Right ventricle myocardium inferior (tissue), 1 donor: ENCODE measurements around the gene CNP. TPM values are rescaled to one million over a fixed set of nuclear protein-coding genes. Genes with fewer than 3 reads are reported as not detected.
"Not testable (repeated sequence)": the region's sequence is repeated elsewhere in the genome, so short reads cannot be mapped to it uniquely, and the experiment has no call there.

Source experiments
- ATAC-seq: fragments of 200-7000 bp; cut with Tn5 transposase; one replicate; pipeline ENCODE4 v1.9.1; 2020; ENCODE audit warnings: mild to moderate bottlenecking, moderate library complexity
- DNase-seq: peaks from one replicate; pipeline ENCODE4 v3.0.0; 2021; ENCODE audit errors: missing footprints
- intact Hi-C: fragments of 100-400 bp; cut with DNase I; formaldehyde crosslinking; loops from one replicate; pipeline ENCODE4 v1.11.0; 2022
- long read RNA-seq: library from polyadenylated mRNA; unstranded; transcript quantifications from one replicate; pipeline ENCODE4 v2.0.0, GENCODE V29; 2021
- total RNA-seq: library from RNA; stranded (reverse); fragmentation: NEBNext Ultra II Directional; extraction: Animal tissue kit (Norgen Biotek cat#: 25700); gene quantifications from one replicate; pipeline ENCODE4 v1.2.1, GENCODE V29; 2021
- donor health status: DM: no; HTN: yes; CAD: no; lungs with severe emphysema.

Gene CNP
- total RNA-seq: 28.2 TPM
- long read RNA-seq, full-length matches to known transcripts: 41 of 50 reads
- long read RNA-seq, partial matches to known transcripts: 1 of 50 reads
- long read RNA-seq, other reads (novel, unspliced or antisense): 8 of 50 reads

- intact Hi-C loops: loop anchor here (2.0 kb wide), 1 partner anchor 50 kb away; the partner anchor contains the start of gene DNAJC7
- peak; percentile 96 for DNase-seq
- peak; percentile 96 for ATAC-seq
These were observed at the start of gene CNP for GRCh38 chr17:41966463-41967140. TSS of gene CNP (plus strand) at chr17:41966795. CDS start at chr17:41966885, 90 bp downstream.

- DNase-seq: no peak
- no peak for ATAC-seq
- intact Hi-C loops: no loop called here
These were observed 49.4 kb upstream of the CNP start for GRCh38 chr17:41917192-41917591.

GRCh38 chr17:41917679-41918313 lies 48.8 kb upstream of the CNP start:
- ATAC-seq: peak; percentile 24
- DNase-seq: peak; percentile 88
- intact Hi-C loops: no loop called here

GRCh38 chr17:41918314-41919164 lies 48.1 kb upstream of the CNP start, which contains the start of gene ACLY:
TSS of gene ACLY (minus strand) at chr17:41918951. CDS start at chr17:41913873, 5,078 bp downstream.
- intact Hi-C loops: no loop called here
- peak; percentile 99 for DNase-seq
- ATAC-seq: peak; percentile 97

GRCh38 chr17:41919165-41919817 lies 47.3 kb upstream of the CNP start:
- DNase-seq: no peak
- ATAC-seq: peak; percentile 46
- intact Hi-C loops: no loop called here

GRCh38 chr17:41919840-41920579 lies 46.6 kb upstream of the CNP start:
- intact Hi-C loops: no loop called here
- no peak for DNase-seq
- no peak for ATAC-seq

- no peak for DNase-seq
- intact Hi-C loops: no loop called here
- ATAC-seq: no peak
These were observed 46.0 kb upstream of the CNP start for GRCh38 chr17:41920580-41920955.

GRCh38 chr17:41925991-41926590 lies 40.5 kb upstream of the CNP start:
- ATAC-seq (no peak), DNase-seq (no peak)
- intact Hi-C loops: no loop called here

- no peak for ATAC-seq
- intact Hi-C loops: no loop called here
These were observed 37.8 kb upstream of the CNP start for GRCh38 chr17:41928693-41929251.

GRCh38 chr17:41930009-41930832 lies 36.4 kb upstream of the CNP start, which contains the start of gene ODAD4:
TSS of gene ODAD4 (plus strand) at chr17:41930617. CDS start at chr17:41930724, 107 bp downstream.
- intact Hi-C loops: no loop called here
- peak; percentile 99 for DNase-seq
- peak; percentile 99 for ATAC-seq

More at GRCh38 chr17:41928693-41929251, 37.8 kb upstream of the CNP start:
- no peak for DNase-seq

GRCh38 chr17:41930833-41931156 lies 35.8 kb upstream of the CNP start:
- DNase-seq, ATAC-seq, intact Hi-C loops: not testable (repeated sequence)

GRCh38 chr17:41931715-41932114 lies 34.9 kb upstream of the CNP start:
- DNase-seq, ATAC-seq, intact Hi-C loops: not testable (repeated sequence)

- DNase-seq (no peak), ATAC-seq (no peak)
- intact Hi-C loops: no loop called here
These were observed 33.7 kb upstream of the CNP start for GRCh38 chr17:41932816-41933389.

- no peak for DNase-seq
- no peak for ATAC-seq
- intact Hi-C loops: no loop called here
These were observed 31.0 kb upstream of the CNP start for GRCh38 chr17:41935641-41936040.

GRCh38 chr17:41937970-41938954 lies 28.3 kb upstream of the CNP start:
- intact Hi-C loops: no loop called here
- DNase-seq (peak; percentile 75), ATAC-seq (peak; percentile 86)
